Measurements from ENCODE around the gene IFIT2. TPM values are rescaled to one million over a fixed set of nuclear protein-coding genes. Genes with fewer than 3 reads are reported as not detected.
"Not testable (repeated sequence)": the region's sequence is repeated elsewhere in the genome, so short reads cannot be mapped to it uniquely, and the experiment has no call there.

Gene IFIT2
- total RNA-seq, 1 donor from 2014 or later: 6.5 TPM

- DNase-seq (ENCODE audit: low read depth in 2 of 2): peak; percentile 97 to 99
Measured at GRCh38 chr10:89279421-89279869, 22.4 kb upstream of the IFIT2 start.

DNA sequence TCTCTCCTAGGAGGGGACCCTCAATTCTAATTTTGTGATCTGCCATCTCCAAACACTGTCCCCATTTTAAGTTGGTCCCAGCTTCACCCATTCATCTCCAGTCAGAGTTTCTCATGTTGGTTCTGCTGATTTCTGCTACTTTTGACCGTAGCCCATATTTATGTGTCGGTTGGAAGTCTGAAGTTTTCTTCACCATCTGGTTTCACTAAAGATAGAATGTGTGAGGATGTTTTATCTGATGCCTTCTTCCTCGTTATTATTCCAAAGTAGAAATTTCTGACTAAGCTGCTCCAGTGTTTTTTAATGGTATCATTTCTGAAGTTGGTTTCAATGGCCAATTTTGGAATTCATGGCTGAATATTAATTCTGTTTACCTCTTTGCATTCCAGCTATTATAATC lies 21.3 kb upstream of the IFIT2 start:
- DNase-seq (ENCODE audit: low read depth in 2 of 2): no peak

DNA sequence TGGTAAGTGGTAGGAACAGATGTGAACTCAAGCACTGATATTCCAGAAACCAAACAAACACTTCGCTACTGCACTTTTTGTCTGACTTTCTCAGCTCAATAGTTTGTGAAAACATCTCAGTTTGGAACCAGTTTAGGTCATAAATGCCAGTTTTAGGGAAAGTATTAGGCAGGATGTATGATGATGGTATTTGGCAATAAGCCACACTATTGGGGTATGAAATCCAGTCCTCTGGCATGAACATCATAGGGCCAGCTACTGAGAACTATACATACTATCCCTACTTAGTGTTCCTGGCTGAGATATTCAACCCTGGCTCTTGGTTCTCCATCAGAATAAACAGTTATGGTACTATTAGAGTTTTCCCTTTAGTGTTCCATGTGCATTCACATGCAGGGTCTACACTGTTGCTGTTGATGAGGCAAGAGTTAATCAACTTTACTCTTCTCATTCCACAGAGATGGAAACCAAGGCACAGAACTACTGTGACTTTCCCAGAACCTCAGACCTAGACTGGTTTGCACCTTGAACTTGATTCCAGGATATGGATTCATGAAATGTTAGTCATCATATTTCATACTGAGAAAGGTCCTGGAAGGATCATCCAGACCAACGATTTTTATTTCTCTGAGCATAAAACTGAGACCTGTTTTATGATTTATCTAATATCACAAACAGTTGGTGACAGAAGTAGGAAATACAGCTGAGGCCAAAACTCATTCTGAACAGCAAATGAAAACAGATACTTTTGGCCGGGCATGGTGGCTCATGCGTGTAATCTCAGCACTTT lies 20.0 kb upstream of the IFIT2 start:
- no peak for DNase-seq (ENCODE audit: low read depth in 2 of 2)

- DNase-seq (ENCODE audit: low read depth in 2 of 2): no peak
Measured at GRCh38 chr10:89283025-89283935, 18.6 kb upstream of the IFIT2 start.

DNA sequence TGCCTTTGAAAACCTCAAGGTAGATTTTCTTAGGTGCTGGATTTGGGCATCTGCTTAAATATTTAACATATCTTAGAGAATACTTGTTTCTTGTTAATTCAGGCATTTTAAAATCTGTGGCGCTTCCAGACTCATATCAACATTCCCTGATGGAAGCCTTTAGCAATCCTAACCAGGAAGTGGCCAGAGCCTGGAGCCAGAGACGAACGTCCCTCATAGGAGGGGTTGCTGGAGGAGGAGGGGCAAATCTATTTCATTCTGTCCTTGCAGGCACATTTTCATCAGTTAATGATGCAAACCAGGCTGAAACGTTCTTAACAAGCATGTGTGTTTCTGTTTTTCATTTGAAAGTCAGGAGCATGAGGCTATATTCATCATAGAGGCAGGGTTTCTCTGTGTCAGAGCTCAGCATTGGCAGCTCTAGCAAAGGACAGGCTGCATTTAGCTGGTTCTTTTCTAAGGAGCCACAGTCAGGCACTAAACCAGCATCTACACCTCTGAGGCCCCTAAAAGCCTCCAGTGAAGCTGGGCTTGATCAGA lies 17.8 kb upstream of the IFIT2 start:
- DNase-seq (ENCODE audit: low read depth in 2 of 2): no peak

DNA sequence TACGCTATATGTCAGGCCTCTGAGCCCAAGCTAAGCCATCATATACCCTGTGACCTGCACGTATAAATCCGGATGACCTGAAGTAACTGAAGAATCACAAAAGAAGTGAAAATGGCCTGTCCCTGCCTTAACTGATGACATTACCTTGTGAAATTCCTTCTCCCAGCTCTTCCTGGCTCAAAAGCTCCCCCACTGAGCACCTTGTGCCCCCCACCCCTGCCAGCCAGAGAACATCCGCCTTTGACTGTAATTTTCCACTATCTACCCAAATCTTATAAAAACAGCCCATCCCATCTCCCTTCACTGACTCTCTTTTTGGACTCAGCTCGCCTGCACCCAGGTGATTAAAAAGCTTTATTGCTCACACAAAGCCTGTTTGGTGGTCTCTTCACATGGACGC lies 17.1 kb upstream of the IFIT2 start:
- not testable (repeated sequence) for DNase-seq (ENCODE audit: low read depth in 2 of 2)

GRCh38 chr10:89285303-89285702 lies 16.5 kb upstream of the IFIT2 start:
- DNase-seq (ENCODE audit: low read depth in 2 of 2): not testable (repeated sequence)

- no peak for DNase-seq (ENCODE audit: low read depth in 2 of 2)
Measured at GRCh38 chr10:89294721-89295239, 7.1 kb upstream of the IFIT2 start.

DNA sequence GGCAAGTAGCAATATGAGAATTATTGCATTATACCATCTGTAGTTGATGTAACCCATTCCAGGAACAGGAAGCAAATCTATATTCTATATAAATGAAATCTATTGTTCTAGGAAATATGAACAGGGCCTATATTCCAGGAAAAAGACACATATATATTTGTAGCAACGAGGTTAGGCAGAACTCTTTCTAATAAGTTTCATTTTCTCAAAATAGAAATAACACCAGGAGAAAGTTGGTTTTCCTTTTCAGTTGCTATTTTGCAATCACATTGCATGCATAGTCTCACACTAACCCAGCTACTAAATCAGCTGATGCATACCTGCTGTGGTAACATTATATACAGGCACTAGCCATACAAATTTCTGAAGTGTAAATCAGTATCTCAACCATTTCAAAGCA lies 6.2 kb upstream of the IFIT2 start:
- DNase-seq (ENCODE audit: low read depth in 2 of 2): no peak

DNA sequence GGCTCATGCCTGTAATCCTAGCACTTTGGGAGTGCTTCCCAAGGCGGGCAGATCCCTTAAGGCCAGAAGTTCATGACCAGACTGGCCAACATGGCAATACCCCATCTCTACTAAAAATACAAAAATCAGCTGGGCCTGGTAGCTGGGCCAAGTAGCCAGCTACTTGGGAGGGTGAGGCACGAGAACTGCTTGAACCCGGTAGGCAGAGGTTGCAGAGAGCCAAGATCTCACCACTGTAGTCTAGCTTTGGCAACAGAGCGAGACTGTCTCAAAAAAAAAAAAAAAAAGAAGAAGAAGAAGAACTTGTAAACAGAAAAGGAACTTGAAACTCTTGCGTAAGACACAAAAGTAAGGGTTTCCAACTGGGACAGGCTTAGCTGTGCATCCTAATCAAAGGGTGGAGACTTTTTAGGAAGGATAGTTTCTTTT lies 5.6 kb upstream of the IFIT2 start:
- no peak for DNase-seq (ENCODE audit: low read depth in 2 of 2)

DNA sequence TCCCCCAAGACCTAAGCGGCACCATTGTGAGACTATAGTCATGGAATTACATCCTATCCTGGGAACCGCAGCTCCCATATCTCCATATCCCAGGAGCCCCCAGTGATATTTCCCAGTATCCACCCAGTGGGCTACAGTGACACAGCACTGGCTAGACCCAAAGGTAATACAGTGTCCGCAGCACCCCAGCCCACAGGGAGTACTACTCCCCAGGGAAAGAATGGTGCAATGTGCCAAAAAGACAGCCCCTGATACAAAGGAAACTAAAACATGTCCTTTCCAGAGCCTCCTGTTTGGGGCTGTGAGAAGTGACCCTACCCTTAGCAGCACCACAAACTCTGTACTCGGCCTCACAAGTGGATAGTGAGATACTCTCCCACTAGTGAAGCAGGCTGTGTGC lies 4.5 kb upstream of the IFIT2 start:
- no peak for DNase-seq (ENCODE audit: low read depth in 2 of 2)

GRCh38 chr10:89297791-89298190 lies 4.1 kb upstream of the IFIT2 start:
- DNase-seq (ENCODE audit: low read depth in 2 of 2): no peak

DNA sequence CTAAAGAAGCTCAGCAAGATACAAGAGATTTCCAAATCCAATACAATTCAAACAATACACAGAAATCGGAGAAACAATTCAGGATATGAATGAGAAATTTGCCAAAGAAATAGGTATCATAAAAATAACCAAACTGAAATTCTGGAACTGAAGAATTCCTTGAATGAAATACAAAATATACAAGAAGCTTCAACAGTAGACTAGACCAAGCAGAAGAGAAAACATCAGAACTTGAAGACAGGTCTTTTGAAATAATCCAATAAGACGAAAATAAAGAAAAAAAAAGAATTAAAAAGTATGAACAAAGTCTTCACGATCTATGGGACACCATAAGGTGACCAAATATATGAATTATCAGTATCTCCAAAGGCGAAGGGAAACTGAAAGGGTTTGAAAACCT lies 2.8 kb upstream of the IFIT2 start:
- no peak for DNase-seq (ENCODE audit: low read depth in 2 of 2)

DNA sequence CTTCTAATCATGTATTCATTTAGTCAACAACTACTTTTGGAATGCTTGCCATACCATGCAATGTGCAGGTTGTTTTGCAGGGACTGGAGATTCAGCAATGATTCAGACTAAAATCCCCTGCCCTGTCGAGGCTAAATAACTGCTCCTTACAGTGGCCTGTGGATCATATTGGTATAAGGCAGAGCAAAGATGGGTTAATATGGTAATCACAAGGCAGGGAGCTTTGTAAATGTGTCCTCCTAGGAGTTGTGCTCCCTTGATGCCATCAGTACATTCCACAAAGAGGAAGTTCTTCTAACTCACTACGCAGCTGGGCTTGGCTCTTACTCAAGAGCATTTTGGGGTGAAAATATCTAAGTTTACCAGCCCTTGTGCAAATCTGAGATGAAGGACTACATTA lies 614 bp upstream of the IFIT2 start:
- no peak for DNase-seq (ENCODE audit: low read depth in 2 of 2)

DNA sequence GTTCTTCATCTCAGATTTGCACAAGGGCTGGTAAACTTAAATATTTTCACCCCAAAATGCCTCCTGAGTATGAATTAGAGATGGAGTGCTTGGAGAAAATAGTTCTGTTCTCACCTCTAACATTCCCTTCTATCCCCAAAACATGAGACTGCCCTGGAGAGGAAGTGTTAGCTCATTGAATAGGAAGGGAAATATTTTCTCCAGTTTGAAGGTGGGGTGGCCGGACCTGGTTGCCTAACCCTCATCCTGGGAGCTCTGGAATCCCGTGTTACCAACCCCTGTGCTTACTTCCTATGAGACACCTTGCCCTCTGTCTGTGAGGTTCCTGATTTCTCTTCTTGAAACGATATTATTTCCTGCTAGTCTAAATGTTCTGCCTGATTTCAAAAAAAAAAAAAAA lies 779 bp downstream of the IFIT2 start:
- no peak for DNase-seq (ENCODE audit: low read depth in 2 of 2)

- no peak for DNase-seq (ENCODE audit: low read depth in 2 of 2)
Measured at GRCh38 chr10:89303161-89303560, 1.3 kb downstream of the IFIT2 start.

GRCh38 chr10:89304026-89304425 lies 2.2 kb downstream of the IFIT2 start:
- DNase-seq (ENCODE audit: low read depth in 2 of 2): no peak

GRCh38 chr10:89304446-89304845 lies 2.6 kb downstream of the IFIT2 start:
- no peak for DNase-seq (ENCODE audit: low read depth in 2 of 2)

- DNase-seq (ENCODE audit: low read depth in 2 of 2): no peak
Measured at GRCh38 chr10:89304925-89305324, 3.1 kb downstream of the IFIT2 start.

GRCh38 chr10:89305766-89306433 lies 4.1 kb downstream of the IFIT2 start:
- no peak for DNase-seq (ENCODE audit: low read depth in 2 of 2)

GRCh38 chr10:89306434-89307268 lies 4.8 kb downstream of the IFIT2 start:
- no peak for DNase-seq (ENCODE audit: low read depth in 2 of 2)
